NT2/D1 (cell line): Measurements from ENCODE around the gene SCRT2.
A peak's percentile ranks its signal among the peaks of the same experiment; 100 is the strongest.

Experiments
- DNase-seq: peaks from one replicate; pipeline ENCODE4 v3.0.0-alpha.2; 2011; ENCODE audit warnings: low read depth, low spot score
- H3K27me3 ChIP-seq: 2 replicates; pipeline ENCODE4 v1.6.0; 2011; ENCODE audit warnings: mild to moderate bottlenecking; ENCODE audit not compliant: insufficient read length, insufficient read depth
- H3K36me3 ChIP-seq: 2 replicates; pipeline ENCODE4 v1.6.1; 2011; ENCODE audit warnings: mild to moderate bottlenecking, low read length, mixed read lengths; ENCODE audit not compliant: insufficient read depth, insufficient read length
- H3K4me1 ChIP-seq: 2 replicates; pipeline ENCODE4 v1.5.1; 2011; ENCODE audit not compliant: insufficient read depth, insufficient read length
- H3K4me3 ChIP-seq: 2 replicates; pipeline ENCODE4 v1.5.1; 2011; ENCODE audit warnings: low read depth; ENCODE audit not compliant: insufficient read length
- H3K9ac ChIP-seq: 2 replicates; pipeline ENCODE4 v1.6.0; 2011; ENCODE audit warnings: low read depth; ENCODE audit not compliant: insufficient read length
- H3K9me3 ChIP-seq: 2 replicates; pipeline ENCODE4 v1.5.1; 2011; ENCODE audit warnings: mild to moderate bottlenecking, low read length; ENCODE audit not compliant: insufficient read depth
- SUZ12 ChIP-seq: IDR thresholded peaks from 2 replicates; pipeline ENCODE4 v1.6.1; 2011; ENCODE audit not compliant: insufficient read length, insufficient read depth; ENCODE audit errors: extremely low read depth
- YY1 ChIP-seq: IDR thresholded peaks from 2 replicates; pipeline ENCODE4 v1.6.1; 2011; ENCODE audit not compliant: insufficient read length, insufficient read depth
- ZNF274 ChIP-seq: IDR thresholded peaks from 2 replicates; pipeline ENCODE4 v1.6.1; 2011; ENCODE audit warnings: mild to moderate bottlenecking, low read depth, low read length

The SCRT2 gene

GRCh38 chr20:677957-678356 is 2.4 kb upstream of the SCRT2 start:
- H3K27me3 ChIP-seq, result peaks cover 44% of the 10 kb centered on the region
- no peak for DNase-seq
- no peaks in the 10 kb centered on the region for H3K9me3 ChIP-seq
- H3K36me3 ChIP-seq, result no peaks in the 10 kb centered on the region
- H3K4me3 ChIP-seq, result no peak overlapping the region
- H3K4me1 ChIP-seq, result peaks cover 10% of the 10 kb centered on the region
- TF ChIP-seq SUZ12 (no peak), YY1 (no peak), ZNF274 (no peak)
- H3K9ac ChIP-seq, result no peak overlapping the region

DNA sequence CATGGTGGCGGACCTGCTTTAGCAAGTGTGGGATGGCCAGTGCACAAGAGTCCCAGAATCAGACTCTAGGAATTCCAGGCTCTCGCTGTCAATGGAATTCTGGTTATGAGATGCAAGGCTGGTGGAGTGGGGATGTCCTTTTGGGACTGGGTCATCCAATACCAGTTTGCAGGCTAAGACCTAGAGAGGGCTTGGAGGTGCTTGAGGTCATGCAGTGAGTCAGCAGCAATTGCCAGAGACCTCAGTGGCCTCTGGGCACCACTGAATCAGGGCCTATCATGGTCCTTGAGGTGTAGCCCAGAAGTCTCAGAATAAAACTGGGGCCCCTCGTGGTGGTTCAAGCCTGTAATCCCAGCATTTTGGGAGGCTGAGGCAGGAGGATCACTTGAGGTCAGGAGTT is 1.4 kb upstream of the SCRT2 start:
- no peak overlapping the region for H3K9ac ChIP-seq
- H3K4me1 ChIP-seq, result peaks cover 12% of the 10 kb centered on the region
- H3K9me3 ChIP-seq, result no peaks in the 10 kb centered on the region
- TF ChIP-seq YY1 (no peak), SUZ12 (no peak), ZNF274 (no peak)
- no peak overlapping the region for H3K4me3 ChIP-seq
- DNase-seq, result no peak
- no peaks in the 10 kb centered on the region for H3K36me3 ChIP-seq
- peaks cover 46% of the 10 kb centered on the region for H3K27me3 ChIP-seq

DNA sequence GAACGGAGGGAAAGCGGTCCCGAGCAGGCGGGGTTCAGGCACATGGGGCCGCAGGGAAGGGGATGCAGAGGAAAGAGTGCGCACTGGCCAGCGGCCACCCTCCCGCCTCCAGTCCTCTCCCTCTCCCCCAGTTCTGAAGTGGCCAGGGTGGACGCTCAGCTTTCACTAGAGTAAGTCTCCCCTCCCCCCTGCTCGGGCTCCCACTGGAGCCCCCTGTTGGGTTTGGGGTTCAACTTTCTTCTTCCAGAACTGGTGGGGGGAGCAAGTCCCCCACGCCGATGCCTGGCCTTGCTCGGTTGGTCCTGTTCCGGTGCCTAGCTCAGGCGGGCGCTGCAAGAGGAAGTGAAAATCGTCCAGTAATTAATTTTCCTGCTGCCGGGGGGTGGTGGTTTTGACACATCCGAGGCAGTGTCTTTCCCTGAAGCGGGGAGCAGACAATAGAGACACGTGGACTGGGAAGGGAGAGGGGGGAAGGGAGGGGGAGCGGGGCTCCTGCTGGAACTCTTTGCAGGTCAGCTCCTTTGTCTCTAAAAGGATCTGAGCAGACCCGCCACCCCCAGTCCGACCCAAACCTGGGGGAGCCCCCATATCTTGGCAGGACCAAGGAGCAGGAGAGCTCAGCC is 824 bp upstream of the SCRT2 start:
- TF ChIP-seq YY1 (no peak), SUZ12 (no peak), ZNF274 (no peak)
- Histone ChIP-seq H3K4me1 (peaks cover 9% of the 10 kb centered on the region), H3K36me3 (no peaks in the 10 kb centered on the region), H3K9me3 (no peaks in the 10 kb centered on the region), H3K9ac (peak overlapping the region; percentile 57), H3K4me3 (peak overlapping the region; percentile 34), H3K27me3 (peaks cover 46% of the 10 kb centered on the region)
- DNase-seq, result no peak

DNA sequence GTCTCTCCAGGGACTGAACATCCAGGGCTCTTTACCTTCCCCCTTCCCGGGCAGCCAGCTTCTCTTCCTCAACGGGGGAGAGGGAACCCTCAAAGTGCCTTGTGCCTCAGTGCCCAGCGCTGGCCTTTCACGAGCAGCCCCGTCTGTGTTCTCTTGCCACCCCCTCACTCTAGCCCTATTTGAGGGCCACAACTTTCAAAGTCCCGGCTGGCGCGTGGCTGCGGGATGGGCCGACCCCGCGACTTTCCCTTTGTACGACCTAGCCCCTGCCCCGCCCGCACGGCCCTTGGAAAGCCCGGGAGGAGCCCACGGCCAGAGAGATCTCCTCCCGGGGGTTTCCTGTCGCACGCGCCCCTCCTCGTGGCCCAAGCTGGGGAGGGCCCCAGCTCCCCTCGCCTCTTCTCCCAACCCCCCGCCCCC is 559 bp downstream of the SCRT2 start:
- Histone ChIP-seq H3K9me3 (peaks cover 8% of the 10 kb centered on the region; the same call in 1 of the 2 replicates), H3K36me3 (no peaks in the 10 kb centered on the region), H3K4me3 (no peak overlapping the region), H3K27me3 (peaks cover 46% of the 10 kb centered on the region), H3K9ac (no peak overlapping the region), H3K4me1 (peaks cover 3% of the 10 kb centered on the region)
- DNase-seq, result no peak
- TF ChIP-seq YY1 (no peak), SUZ12 (no peak), ZNF274 (no peak)

GRCh38 chr20:673603-674001 is 2.0 kb downstream of the SCRT2 start:
- Histone ChIP-seq H3K27me3 (peaks cover 46% of the 10 kb centered on the region), H3K4me1 (peaks cover 3% of the 10 kb centered on the region), H3K4me3 (no peak overlapping the region), H3K36me3 (no peaks in the 10 kb centered on the region), H3K9ac (no peak overlapping the region), H3K9me3 (peaks cover 17% of the 10 kb centered on the region; the same call in 1 of the 2 replicates)
- DNase-seq, result no peak
- no peak for TF ChIP-seq YY1
- TF ChIP-seq ZNF274, result no peak
- TF ChIP-seq SUZ12, result no peak

GRCh38 chr20:672963-673602 is 2.5 kb downstream of the SCRT2 start:
- DNase-seq, result no peak
- peaks cover 17% of the 10 kb centered on the region; the same call in 1 of the 2 replicates for H3K9me3 ChIP-seq
- no peak overlapping the region for H3K4me3 ChIP-seq
- H3K9ac ChIP-seq, result no peak overlapping the region
- H3K36me3 ChIP-seq, result no peaks in the 10 kb centered on the region
- TF ChIP-seq YY1 (no peak), SUZ12 (no peak), ZNF274 (no peak)
- H3K27me3 ChIP-seq, result peaks cover 43% of the 10 kb centered on the region
- H3K4me1 ChIP-seq, result peaks cover 3% of the 10 kb centered on the region

- Histone ChIP-seq H3K36me3 (no peaks in the 10 kb centered on the region), H3K4me3 (no peak overlapping the region), H3K4me1 (peaks cover 3% of the 10 kb centered on the region), H3K27me3 (peaks cover 35% of the 10 kb centered on the region), H3K9me3 (peaks cover 17% of the 10 kb centered on the region; the same call in 1 of the 2 replicates), H3K9ac (no peak overlapping the region)
- DNase-seq, result no peak
- no peak for TF ChIP-seq YY1
- no peak for TF ChIP-seq SUZ12
- TF ChIP-seq ZNF274, result no peak
Measured at GRCh38 chr20:671252-672030, 4.2 kb downstream of the SCRT2 start.
